Measurements from ENCODE around the gene TMEM17.

TMEM17 gene

DNA sequence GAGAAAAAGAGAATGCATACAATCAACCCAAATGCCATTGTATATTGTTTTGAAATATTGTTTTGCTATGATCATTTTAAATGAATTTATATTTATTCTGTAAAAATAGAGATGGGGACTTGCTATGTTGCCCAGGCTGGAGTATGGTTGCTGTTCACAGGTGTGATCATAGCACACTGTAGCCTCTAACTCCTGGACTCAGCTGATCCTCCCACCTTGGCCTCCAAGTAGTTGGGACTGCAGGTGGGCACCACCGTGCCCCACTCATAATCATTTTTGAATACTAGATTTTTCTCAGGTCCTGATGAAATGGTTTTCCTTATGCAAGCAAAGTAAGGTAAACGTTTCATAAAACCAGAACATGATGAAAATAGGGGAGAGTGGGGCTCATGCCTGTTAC, 46.3 kb downstream of the TMEM17 start:
- H3K27ac ChIP-seq (ENCODE audit: low read length): no peak overlapping the region
- H3K9me3 ChIP-seq (ENCODE audit: insufficient read depth, low read length, severe bottlenecking): no peaks in the 10 kb centered on the region
- peaks cover 13% of the 10 kb centered on the region for H3K4me1 ChIP-seq (ENCODE audit: insufficient read depth, low read length)
- no peaks in the 10 kb centered on the region for H3K79me2 ChIP-seq (ENCODE audit: insufficient read depth, low read length)
- no peak for ATAC-seq (ENCODE audit: insufficient read depth, low read depth)
- H4K20me1 ChIP-seq (ENCODE audit: insufficient read depth, low read length): no peaks in the 10 kb centered on the region
- no peak overlapping the region for H3K4me3 ChIP-seq (ENCODE audit: low read depth in 1 of 2, low read length in 2 of 2)
- peaks cover 8% of the 10 kb centered on the region for H3K27me3 ChIP-seq (ENCODE audit: insufficient read depth, low read length, poor library complexity)
- no peak overlapping the region for H2AFZ ChIP-seq (ENCODE audit: low read depth, low read length)
- DNase-seq: no peak
- no peaks in the 10 kb centered on the region for H3K36me3 ChIP-seq (ENCODE audit: insufficient read depth, low read length)
- no peak overlapping the region for H3K9ac ChIP-seq (ENCODE audit: low read depth, low read length)
- TF ChIP-seq, protein P1, sequence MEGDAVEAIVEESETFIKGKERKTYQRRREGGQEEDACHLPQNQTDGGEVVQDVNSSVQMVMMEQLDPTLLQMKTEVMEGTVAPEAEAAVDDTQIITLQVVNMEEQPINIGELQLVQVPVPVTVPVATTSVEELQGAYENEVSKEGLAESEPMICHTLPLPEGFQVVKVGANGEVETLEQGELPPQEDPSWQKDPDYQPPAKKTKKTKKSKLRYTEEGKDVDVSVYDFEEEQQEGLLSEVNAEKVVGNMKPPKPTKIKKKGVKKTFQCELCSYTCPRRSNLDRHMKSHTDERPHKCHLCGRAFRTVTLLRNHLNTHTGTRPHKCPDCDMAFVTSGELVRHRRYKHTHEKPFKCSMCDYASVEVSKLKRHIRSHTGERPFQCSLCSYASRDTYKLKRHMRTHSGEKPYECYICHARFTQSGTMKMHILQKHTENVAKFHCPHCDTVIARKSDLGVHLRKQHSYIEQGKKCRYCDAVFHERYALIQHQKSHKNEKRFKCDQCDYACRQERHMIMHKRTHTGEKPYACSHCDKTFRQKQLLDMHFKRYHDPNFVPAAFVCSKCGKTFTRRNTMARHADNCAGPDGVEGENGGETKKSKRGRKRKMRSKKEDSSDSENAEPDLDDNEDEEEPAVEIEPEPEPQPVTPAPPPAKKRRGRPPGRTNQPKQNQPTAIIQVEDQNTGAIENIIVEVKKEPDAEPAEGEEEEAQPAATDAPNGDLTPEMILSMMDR (IDR thresholded peaks at IDR 0.05; ENCODE audit: borderline replicate concordance, extremely low read depth, low read length, poor library complexity, severe bottlenecking): no peak
- TF ChIP-seq EZH2 (IDR thresholded peaks at IDR 0.05; ENCODE audit: borderline replicate concordance, low read depth, low read length, severe bottlenecking): no peak
- H3K4me2 ChIP-seq (ENCODE audit: insufficient read depth, low read length): no peak overlapping the region

DNA sequence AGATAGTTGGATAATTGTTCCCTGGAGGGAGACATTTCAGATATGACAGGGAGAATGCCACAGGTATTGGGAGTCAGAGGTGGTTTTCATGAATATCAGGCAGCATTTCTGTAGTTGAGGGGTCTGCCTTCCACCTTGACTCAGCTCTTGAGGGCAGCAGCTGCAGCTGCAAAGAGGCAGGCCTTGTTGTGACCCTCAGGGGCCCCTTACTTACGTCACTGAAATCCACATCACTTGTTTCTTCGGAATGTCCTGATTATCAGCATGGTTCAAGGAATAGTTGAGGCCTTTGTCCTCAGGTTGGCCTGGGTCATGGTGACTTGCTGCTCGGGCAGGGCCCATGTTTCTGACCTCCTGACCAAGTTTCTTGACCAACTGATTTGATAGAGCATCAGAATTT, 46.9 kb downstream of the TMEM17 start:
- H3K9me3 ChIP-seq (ENCODE audit: insufficient read depth, low read length, severe bottlenecking): no peaks in the 10 kb centered on the region
- no peaks in the 10 kb centered on the region for H4K20me1 ChIP-seq (ENCODE audit: insufficient read depth, low read length)
- no peak for ATAC-seq (ENCODE audit: insufficient read depth, low read depth)
- H2AFZ ChIP-seq (ENCODE audit: low read depth, low read length): no peak overlapping the region
- TF ChIP-seq, protein P1 (IDR thresholded peaks at IDR 0.05; ENCODE audit: borderline replicate concordance, extremely low read depth, low read length, poor library complexity, severe bottlenecking): no peak
- TF ChIP-seq EZH2 (IDR thresholded peaks at IDR 0.05; ENCODE audit: borderline replicate concordance, low read depth, low read length, severe bottlenecking): no peak
- H3K4me3 ChIP-seq (ENCODE audit: low read depth in 1 of 2, low read length in 2 of 2): no peak overlapping the region
- H3K9ac ChIP-seq (ENCODE audit: low read depth, low read length): no peak overlapping the region
- no peak overlapping the region for H3K27ac ChIP-seq (ENCODE audit: low read length)
- DNase-seq: no peak
- H3K79me2 ChIP-seq (ENCODE audit: insufficient read depth, low read length): no peaks in the 10 kb centered on the region
- H3K27me3 ChIP-seq (ENCODE audit: insufficient read depth, low read length, poor library complexity): peaks cover 8% of the 10 kb centered on the region
- H3K36me3 ChIP-seq (ENCODE audit: insufficient read depth, low read length): no peaks in the 10 kb centered on the region
- no peak overlapping the region for H3K4me2 ChIP-seq (ENCODE audit: insufficient read depth, low read length)
- peaks cover 13% of the 10 kb centered on the region for H3K4me1 ChIP-seq (ENCODE audit: insufficient read depth, low read length)

GRCh38 chr2:62458671-62459081, 47.3 kb downstream of the TMEM17 start:
- H3K79me2 ChIP-seq (ENCODE audit: insufficient read depth, low read length): no peaks in the 10 kb centered on the region
- H3K27me3 ChIP-seq (ENCODE audit: insufficient read depth, low read length, poor library complexity): peaks cover 8% of the 10 kb centered on the region
- ATAC-seq (ENCODE audit: insufficient read depth, low read depth) (no peak), DNase-seq (no peak)
- H2AFZ ChIP-seq (ENCODE audit: low read depth, low read length): no peak overlapping the region
- H3K4me2 ChIP-seq (ENCODE audit: insufficient read depth, low read length): no peak overlapping the region
- H3K4me1 ChIP-seq (ENCODE audit: insufficient read depth, low read length): peaks cover 13% of the 10 kb centered on the region
- no peak overlapping the region for H3K27ac ChIP-seq (ENCODE audit: low read length)
- H3K9ac ChIP-seq (ENCODE audit: low read depth, low read length): no peak overlapping the region
- H3K4me3 ChIP-seq (ENCODE audit: low read depth in 1 of 2, low read length in 2 of 2): no peak overlapping the region
- H3K9me3 ChIP-seq (ENCODE audit: insufficient read depth, low read length, severe bottlenecking): no peaks in the 10 kb centered on the region
- TF ChIP-seq, protein P1 (IDR thresholded peaks at IDR 0.05; ENCODE audit: borderline replicate concordance, extremely low read depth, low read length, poor library complexity, severe bottlenecking): no peak
- no peak for TF ChIP-seq EZH2 (IDR thresholded peaks at IDR 0.05; ENCODE audit: borderline replicate concordance, low read depth, low read length, severe bottlenecking)
- no peaks in the 10 kb centered on the region for H3K36me3 ChIP-seq (ENCODE audit: insufficient read depth, low read length)
- H4K20me1 ChIP-seq (ENCODE audit: insufficient read depth, low read length): no peaks in the 10 kb centered on the region

- TF ChIP-seq, protein P1 (IDR thresholded peaks at IDR 0.05; ENCODE audit: borderline replicate concordance, extremely low read depth, low read length, poor library complexity, severe bottlenecking): no peak
- no peak for TF ChIP-seq EZH2 (IDR thresholded peaks at IDR 0.05; ENCODE audit: borderline replicate concordance, low read depth, low read length, severe bottlenecking)
- no peak for ATAC-seq (ENCODE audit: insufficient read depth, low read depth)
- no peak for DNase-seq
Measured at GRCh38 chr2:62458206-62458641, 47.8 kb downstream of the TMEM17 start.

More at GRCh38 chr2:62458206-62458641, 47.8 kb downstream of the TMEM17 start:
- Histone ChIP-seq H3K27me3 (ENCODE audit: insufficient read depth, low read length, poor library complexity) (peaks cover 8% of the 10 kb centered on the region), H3K9me3 (ENCODE audit: insufficient read depth, low read length, severe bottlenecking) (no peaks in the 10 kb centered on the region), H3K4me3 (ENCODE audit: low read depth in 1 of 2, low read length in 2 of 2) (no peak overlapping the region), H3K4me2 (ENCODE audit: insufficient read depth, low read length) (no peak overlapping the region), H4K20me1 (ENCODE audit: insufficient read depth, low read length) (no peaks in the 10 kb centered on the region), H3K9ac (ENCODE audit: low read depth, low read length) (no peak overlapping the region), H3K27ac (ENCODE audit: low read length) (no peak overlapping the region), H3K36me3 (ENCODE audit: insufficient read depth, low read length) (no peaks in the 10 kb centered on the region), H2AFZ (ENCODE audit: low read depth, low read length) (no peak overlapping the region), H3K4me1 (ENCODE audit: insufficient read depth, low read length) (peaks cover 13% of the 10 kb centered on the region), H3K79me2 (ENCODE audit: insufficient read depth, low read length) (no peaks in the 10 kb centered on the region)
